HG03025 (cell line): ENCODE data around the gene CFAP61.

Experiments
- ATAC-seq: cut with Tn5 transposase; IDR thresholded peaks from one replicate; pipeline ENCODE4 v1.9.1; 2021; ENCODE audit warnings: mild to moderate bottlenecking, moderate library complexity; ENCODE audit not compliant: unreplicated experiment, low FRiP score

The CFAP61 gene

DNA sequence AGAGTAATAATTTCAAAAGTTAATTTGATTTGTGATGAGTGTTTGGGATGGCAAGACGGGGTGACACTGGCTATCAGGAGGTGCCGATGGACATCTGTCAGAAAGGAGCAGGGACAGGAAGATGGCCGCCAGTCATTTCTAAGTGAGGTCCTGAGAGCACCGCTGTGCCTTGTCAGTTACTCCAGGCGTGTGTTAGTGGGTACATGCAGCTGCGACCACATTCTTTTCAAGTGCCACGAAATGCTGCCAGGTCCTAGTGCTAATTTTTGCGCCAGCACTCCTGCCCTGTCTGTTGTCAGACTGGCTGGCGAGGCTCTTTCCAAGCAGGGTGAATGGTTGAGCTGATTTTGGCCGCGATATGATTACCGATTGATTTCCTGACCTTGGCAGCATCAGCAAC lies 251.0 kb downstream of the CFAP61 start:
- no peak for ATAC-seq

DNA sequence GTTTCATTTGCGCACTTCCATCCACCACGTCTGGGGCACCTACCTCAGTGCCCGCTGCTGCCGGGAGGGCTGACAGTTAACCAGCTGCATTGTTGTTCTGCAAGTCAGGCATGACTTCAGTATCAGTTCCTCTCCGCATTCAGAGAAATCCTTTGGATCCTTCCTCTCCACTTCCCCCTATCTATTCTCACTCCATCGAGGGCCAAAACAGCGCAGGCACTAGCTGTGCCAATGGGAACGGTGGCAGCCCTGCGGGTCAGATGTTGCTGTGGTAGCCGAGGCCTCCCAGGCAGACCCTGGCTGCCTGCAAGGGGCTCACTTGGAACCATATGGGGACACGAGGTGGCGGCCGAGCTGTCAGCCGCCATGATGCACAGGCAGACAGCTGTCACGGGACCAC lies 251.4 kb downstream of the CFAP61 start:
- no peak for ATAC-seq

DNA sequence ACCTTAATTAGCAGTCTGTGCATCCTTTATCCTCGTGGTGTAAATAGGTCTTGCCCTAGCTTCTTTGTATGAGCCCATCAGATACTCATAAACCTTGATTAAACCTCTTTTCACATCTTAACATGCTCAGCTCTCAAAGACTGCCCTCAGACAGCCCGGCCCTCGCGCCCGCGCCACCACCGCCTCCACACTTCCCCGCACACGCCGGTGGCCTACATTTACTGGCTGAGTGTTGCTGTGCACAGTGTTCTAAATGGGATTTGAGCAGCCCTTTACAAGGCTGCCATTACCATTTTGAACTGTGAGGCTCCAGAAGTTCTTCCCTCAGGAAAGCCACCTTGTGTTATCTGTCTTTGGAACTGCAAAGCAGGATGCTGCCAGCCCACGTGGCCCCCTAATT lies 252.6 kb downstream of the CFAP61 start:
- ATAC-seq: no peak

GRCh38 chr20:20312562-20312961 lies 260.2 kb downstream of the CFAP61 start:
- no peak for ATAC-seq

GRCh38 chr20:20317195-20317594 lies 264.9 kb downstream of the CFAP61 start:
- ATAC-seq: peak; percentile 93

DNA sequence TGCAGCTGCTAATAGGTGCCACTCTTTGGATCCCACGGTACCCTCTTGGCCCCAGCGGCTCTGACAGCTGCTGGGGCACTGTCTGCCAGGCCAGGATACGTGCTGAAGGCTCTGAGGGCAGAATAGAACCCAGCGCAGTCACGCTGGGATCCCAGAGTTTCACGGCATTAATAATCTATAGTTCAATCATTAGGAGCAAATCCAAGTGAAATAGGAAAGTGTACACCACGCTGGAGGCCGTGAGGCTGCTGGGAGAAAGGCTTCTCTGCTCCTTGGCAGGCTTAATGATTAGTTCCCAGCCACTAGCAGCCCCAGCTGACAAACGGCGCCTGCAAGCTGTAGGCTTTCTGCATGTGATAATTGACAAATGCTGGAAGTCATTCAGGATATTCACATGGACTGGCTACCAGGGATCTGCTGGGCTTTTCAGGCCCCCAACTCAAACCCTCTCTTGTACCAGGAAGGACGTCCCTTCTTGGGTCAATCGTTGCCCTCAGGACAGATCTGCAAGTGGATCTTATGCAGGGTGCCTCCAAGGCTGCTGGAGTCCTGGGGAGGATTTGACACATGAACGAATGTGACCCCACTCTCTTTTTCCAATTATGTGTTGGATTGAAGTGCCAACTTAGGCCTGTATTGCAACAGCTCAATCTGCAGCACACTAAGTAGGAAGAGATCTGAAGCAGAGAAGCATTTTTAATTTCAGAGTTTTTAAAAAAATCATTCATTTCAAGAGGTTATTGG lies 265.5 kb downstream of the CFAP61 start:
- ATAC-seq: peak; percentile 22

DNA sequence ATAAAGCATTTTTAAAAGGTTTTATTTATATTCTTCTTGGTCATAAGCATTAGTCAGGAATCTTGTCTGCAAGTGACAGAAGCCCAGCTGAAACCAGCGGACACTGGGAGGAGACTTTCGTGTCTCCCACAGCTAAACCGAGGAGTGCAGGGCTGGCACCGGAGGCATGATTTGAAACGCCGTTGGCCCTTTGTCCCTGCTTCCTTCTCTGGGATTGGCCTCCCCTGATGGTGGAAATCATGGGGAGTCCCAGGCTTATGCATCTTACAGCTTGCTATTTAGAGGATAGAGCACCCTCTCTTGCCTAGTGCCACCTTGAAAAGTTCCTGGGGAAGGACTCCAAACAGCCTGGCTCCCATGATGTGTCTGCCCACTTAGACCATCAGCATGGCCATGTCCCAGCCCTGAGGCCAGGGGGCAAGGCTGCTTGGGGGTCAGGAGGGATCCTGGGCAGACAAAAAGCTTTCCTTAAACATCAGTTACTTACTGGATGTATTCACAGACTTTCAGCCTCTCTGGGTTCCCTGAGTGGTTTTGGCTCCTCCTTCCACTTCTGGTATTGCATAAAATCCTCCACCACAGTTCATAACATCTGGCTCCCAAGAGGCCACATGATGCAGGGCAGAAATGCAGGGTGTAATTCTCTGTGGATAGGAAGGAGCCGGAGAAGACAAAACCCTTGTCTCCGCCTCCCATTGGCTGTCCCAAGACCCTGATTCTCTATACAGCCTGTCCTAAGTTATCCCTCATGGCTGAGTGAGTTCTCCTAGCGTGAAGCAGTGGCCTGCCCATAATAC lies 266.2 kb downstream of the CFAP61 start:
- ATAC-seq: no peak

GRCh38 chr20:20321134-20321533 lies 268.8 kb downstream of the CFAP61 start:
- ATAC-seq: no peak

- ATAC-seq: no peak
These were observed 269.6 kb downstream of the CFAP61 start for GRCh38 chr20:20321917-20322316.

- no peak for ATAC-seq
These were observed 270.6 kb downstream of the CFAP61 start for GRCh38 chr20:20322912-20323311.

DNA sequence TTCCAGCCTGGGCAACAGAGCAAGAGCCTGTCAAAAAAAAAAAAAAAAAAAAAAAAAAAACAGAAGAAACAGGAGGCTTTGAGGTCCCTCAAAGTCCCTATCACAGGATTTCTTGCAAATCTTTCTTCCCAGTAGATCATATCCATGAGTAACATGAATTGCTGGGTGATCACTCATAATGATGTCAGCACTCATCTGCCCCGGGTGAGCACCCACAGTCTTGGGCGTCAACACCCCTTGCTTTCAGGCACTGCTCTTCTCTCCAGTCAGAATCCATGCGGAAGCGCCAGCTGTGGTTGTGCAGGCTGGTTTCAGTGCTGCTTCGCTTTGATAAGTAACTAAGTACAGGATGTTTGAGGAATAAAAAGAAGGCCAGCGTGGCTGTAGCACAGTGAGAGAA lies 275.4 kb downstream of the CFAP61 start:
- no peak for ATAC-seq

- ATAC-seq: no peak
These were observed 277.2 kb downstream of the CFAP61 start for GRCh38 chr20:20329564-20329963.

GRCh38 chr20:20331156-20331555 lies 278.8 kb downstream of the CFAP61 start:
- ATAC-seq: no peak

GRCh38 chr20:20331817-20332216 lies 279.5 kb downstream of the CFAP61 start:
- no peak for ATAC-seq

DNA sequence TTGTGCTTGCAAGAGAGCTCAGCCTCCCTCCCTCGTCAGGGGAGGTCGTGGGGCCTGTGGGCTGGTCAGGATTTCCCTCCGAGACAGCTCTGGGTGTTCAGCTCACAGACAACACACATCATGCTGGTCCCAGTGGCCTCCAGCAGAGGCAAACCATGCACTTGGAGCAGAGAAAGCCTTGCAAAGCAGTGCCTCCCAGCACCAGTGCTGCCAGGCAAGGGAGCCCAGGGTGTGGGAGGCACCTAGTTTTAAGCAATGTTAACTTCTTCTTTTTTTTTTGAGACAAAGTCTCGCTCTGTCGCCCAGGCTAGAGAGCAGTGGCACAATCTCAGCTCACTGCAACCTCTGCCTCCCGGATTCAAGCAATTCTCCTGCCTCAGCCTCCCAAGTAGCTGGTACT lies 281.5 kb downstream of the CFAP61 start:
- ATAC-seq: no peak

- ATAC-seq: peak; percentile 92
These were observed 282.2 kb downstream of the CFAP61 start for GRCh38 chr20:20334489-20334888.

- no peak for ATAC-seq
These were observed 285.9 kb downstream of the CFAP61 start for GRCh38 chr20:20338133-20338730.

DNA sequence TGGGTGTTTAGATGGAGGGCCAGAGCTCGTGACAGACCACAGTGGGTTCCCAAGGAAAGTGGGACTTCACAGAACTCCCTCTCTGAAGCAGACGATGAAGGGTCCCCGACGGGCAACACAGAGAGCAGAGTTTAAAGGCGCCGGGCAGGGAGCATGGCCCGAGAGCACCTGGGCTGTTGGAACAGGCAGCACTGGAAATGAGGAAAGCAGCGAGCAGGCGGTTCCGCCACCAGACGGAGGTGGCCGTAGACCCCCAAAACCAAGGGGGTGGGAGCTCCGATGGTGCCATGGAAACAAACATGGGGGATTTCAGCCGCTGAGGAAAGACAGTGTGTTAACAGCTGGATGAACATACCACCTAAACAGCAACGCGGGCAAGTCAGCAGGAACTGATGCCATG lies 288.1 kb downstream of the CFAP61 start:
- no peak for ATAC-seq

DNA sequence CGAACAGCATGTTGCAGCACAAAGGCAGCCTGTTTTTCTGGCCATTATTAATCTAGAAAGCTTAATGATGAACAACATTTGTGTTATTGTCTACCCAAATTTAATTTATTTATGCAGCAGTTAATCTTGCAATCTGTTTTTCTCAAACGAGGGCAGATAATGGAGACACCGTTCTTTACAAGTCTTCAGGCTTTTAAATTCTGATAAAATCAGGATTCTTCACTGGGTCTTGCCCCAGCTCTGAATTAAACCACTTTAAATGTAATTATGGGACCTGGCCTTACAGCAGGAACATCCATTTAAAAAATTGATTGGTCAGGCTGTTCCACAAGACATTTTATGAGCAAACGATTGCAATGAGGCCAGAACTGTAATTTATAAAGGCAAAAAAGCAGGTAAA lies 289.0 kb downstream of the CFAP61 start:
- ATAC-seq: no peak

DNA sequence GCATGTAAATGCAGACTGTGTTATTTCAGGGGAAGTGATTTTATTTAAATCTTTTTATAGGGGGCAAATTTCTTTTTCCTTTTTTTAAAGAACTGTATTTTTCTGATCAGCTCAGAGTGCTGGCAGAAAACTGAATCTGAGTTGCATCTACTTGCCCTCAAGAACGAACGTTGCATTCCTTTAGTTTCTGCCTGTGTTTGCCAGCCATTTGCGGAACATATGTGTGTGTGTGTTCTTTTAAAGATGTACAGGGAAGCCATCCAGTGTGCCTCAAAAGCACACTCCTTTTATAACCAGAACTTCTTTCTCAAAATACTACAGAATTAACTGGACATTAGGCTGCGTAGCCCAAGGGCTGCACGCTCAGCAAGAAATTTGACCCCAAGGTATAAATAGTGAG lies 289.7 kb downstream of the CFAP61 start:
- no peak for ATAC-seq

- no peak for ATAC-seq
These were observed 291.6 kb downstream of the CFAP61 start for GRCh38 chr20:20343932-20344331.

- no peak for ATAC-seq
These were observed 292.1 kb downstream of the CFAP61 start for GRCh38 chr20:20344476-20344875.
